ENCODE data around the gene TUBB4A. TPM values are rescaled to one million over a fixed set of nuclear protein-coding genes. Genes with fewer than 3 reads are reported as not detected.

TUBB4A gene
- total and polyA plus RNA-seq, 10 of the 15 experiments (the other 5 are each of a cell fraction or from before 2014, with no cell fraction given), result 0.29 to 22.4 (median 3.8) TPM

DNA sequence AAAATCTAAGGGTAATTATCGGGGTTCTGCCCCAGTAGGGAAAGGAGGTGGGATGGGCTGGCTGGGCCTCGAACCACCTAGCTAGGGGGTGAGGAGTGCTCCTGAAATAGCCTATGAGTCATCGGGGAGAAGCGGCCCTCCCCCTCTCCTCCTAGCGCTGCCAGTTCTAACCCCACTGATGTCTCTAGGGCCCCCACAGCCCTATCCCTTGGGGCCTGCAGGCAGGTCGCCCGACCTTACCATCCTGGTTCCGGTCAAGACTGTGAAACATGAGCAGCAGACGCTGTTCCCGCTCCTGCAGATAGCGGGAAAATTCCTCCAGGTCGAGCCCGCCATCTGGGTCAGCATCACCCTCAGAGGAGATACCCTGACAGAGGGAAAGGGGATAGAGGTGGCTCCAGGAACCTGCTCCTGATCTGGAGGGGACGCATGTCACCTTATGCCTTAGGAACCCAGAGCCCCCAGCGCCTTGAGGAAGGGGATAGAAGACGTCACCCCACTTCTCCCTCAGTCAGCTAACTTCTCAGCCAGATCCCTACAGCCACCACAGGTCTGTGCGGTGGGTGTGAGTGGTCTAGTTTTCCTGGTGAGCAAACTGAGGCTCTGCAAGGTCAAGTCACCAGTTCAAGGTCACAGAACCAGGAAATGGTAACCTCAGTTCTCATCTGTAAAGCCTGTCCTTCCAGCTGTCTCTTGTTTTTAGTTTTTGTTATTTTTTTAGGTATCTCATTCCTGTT, 44.0 kb downstream of the TUBB4A start:
- no peaks in the 10 kb centered on the region for H3K27me3 ChIP-seq (replicated peaks in 1 of 2; ENCODE audit: control insufficient read depth in 2 of 2, insufficient read depth in 2 of 2, low read length in 1 of 2)
- SMC1A ChIA-PET (ENCODE audit: uncharacterized antibody, unreplicated experiment), result interaction anchor here (0.7 to 1.7 kb wide), 4 partner anchors 11 to 280 kb away, joined by 3 to 5 read pairs (median 4); partner anchors contain the start of gene GPR108
- POLR2A ChIA-PET, result interaction anchor here (0.6 to 1.8 kb wide), 6 partner anchors 23 to 750 kb away, joined by 3 to 10 read pairs (median 4); partner anchors contain the start of genes DENND1C and KHSRP
- peak overlapping the region; percentile 82 for H3K9ac ChIP-seq (ENCODE audit: control insufficient read depth, insufficient read depth, low read length)
- H3K4me2 ChIP-seq (ENCODE audit: control insufficient read depth, insufficient read depth), result peak overlapping the region; percentile 95
- H3K4me3 ChIP-seq, result peak overlapping the region; percentile 80
- CTCF ChIA-PET, result interaction anchor here (0.6 to 2.0 kb wide), 5 partner anchors 24 to 413 kb away, joined by 3 to 8 read pairs (median 5); partner anchors contain the start of gene DENND1C
- TSS peak; percentile 84 for BruUV-seq (replicated peaks)
- H3K79me2 ChIP-seq (ENCODE audit: control insufficient read depth, insufficient read depth, low read length), result peaks cover 18% of the 10 kb centered on the region
- FAIRE-seq, result peak; percentile 27
- no peaks in the 10 kb centered on the region for H4K20me1 ChIP-seq (ENCODE audit: control insufficient read depth, insufficient read depth)
- RAD21 ChIA-PET (ENCODE audit: unreplicated experiment), result interaction anchor here (0.6 to 2.1 kb wide), 4 partner anchors 23 to 111 kb away, joined by 3 to 11 read pairs (median 6); partner anchors contain the start of genes DENND1C, GTF2F1 and KHSRP
- in situ Hi-C loops (cut with MboI), result no loop called here
- H3K4me1 ChIP-seq (ENCODE audit: control insufficient read depth, insufficient read depth, low read length), result peaks cover 10% of the 10 kb centered on the region
- peak; percentile 32 for ATAC-seq
- intact Hi-C loops (cut with micrococcal nuclease; ENCODE audit: unreplicated experiment), result loop anchor here (2.0 kb wide), 1 partner anchor 47 kb away; no protein-coding TSS in a partner anchor
- peak; percentile 44 for DNase-seq (ENCODE audit: low read depth, low spot score)
- peaks cover 10 to 24% of the 10 kb centered on the region in 2 experiments; a peak in 3 of 4 replicates for H3K36me3 ChIP-seq (ENCODE audit: control insufficient read depth in 2 of 2, insufficient read depth in 2 of 2, low read length in 1 of 2)
- H3K9me3 ChIP-seq (replicated peaks; ENCODE audit: control insufficient read depth, insufficient read depth, low read length), result peaks cover 17% of the 10 kb centered on the region; the same call in 2 of the 3 replicates
- peak overlapping the region; percentile 94 for H3K27ac ChIP-seq (ENCODE audit: control insufficient read depth, insufficient read depth)
- 2% methylated on average over 16 of the region's 17 CpGs for WGBS (ENCODE audit: insufficient coverage, insufficient replicate concordance, low lambda C conversion rate, missing lambda C conversion rate)
- peak overlapping the region; percentile 51 for H2AFZ ChIP-seq (ENCODE audit: control insufficient read depth, low read depth, low read length)
- TF ChIP-seq GATAD2B (conservative IDR thresholded peaks at IDR 0.05; ENCODE audit: low read depth), result 0 out of 2 replicates have a peak, but pooled peaks have one; percentile 56
- TF ChIP-seq BHLHE40 (IDR thresholded peaks at IDR 0.05; ENCODE audit: borderline replicate concordance in 1 of 2, low read depth in 2 of 2, low read length in 1 of 2), result peak in 1 of 2 experiments; percentile 30; a peak in 1 of 4 replicates
- TF ChIP-seq MYC (IDR thresholded peaks at IDR 0.05; ENCODE audit: insufficient read depth, insufficient read length, insufficient replicate concordance, low read length, severe bottlenecking), result no peak
- TF ChIP-seq ZNF687 (IDR thresholded peaks at IDR 0.05), result no peak
- TF ChIP-seq NR2F1 (conservative IDR thresholded peaks at IDR 0.05), result peak; percentile 83
- peak; percentile 31 for TF ChIP-seq SP1 (IDR thresholded peaks at IDR 0.05; ENCODE audit: low read depth, low read length)
- TF ChIP-seq GABPA (IDR thresholded peaks at IDR 0.05; ENCODE audit: low read depth), result no peak
- no peak for TF ChIP-seq IRF4 (IDR thresholded peaks at IDR 0.05; ENCODE audit: low read depth, low read length)
- peak; percentile 96 for TF ChIP-seq MEF2A (IDR thresholded peaks at IDR 0.05; ENCODE audit: insufficient read depth, low read depth, low read length)
- TF ChIP-seq POLR2A (IDR thresholded peaks at IDR 0.05; ENCODE audit: low read depth, low read length), result 0 out of 2 replicates have a peak, but pooled peaks have one; percentile 21
- peak; percentile 91 for TF ChIP-seq MEF2B (IDR thresholded peaks at IDR 0.05; ENCODE audit: partially characterized antibody, poor library complexity, severe bottlenecking)
- TF ChIP-seq ZBTB40 (IDR thresholded peaks at IDR 0.05; ENCODE audit: borderline replicate concordance), result no peak
- peak; percentile 95 for TF ChIP-seq ESRRA (IDR thresholded peaks at IDR 0.05; ENCODE audit: low read length)
- TF ChIP-seq, protein P1, sequence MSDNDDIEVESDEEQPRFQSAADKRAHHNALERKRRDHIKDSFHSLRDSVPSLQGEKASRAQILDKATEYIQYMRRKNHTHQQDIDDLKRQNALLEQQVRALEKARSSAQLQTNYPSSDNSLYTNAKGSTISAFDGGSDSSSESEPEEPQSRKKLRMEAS (IDR thresholded peaks at IDR 0.05; ENCODE audit: low read depth, low read length), result 0 out of 2 replicates have a peak, but pooled peaks have one; percentile 15

Measured in GM12878 (cell line).